HG03135 (cell line): ENCODE data around the gene FYN.

ENCODE experiments used
- ATAC-seq: cut with Tn5 transposase; IDR thresholded peaks from one replicate; pipeline ENCODE4 v1.9.1; 2021; ENCODE audit warnings: mild to moderate bottlenecking, moderate library complexity; ENCODE audit not compliant: unreplicated experiment

Gene FYN

GRCh38 chr6:111734068-111735061 lies 138.9 kb downstream of the FYN start:
- no peak for ATAC-seq

- no peak for ATAC-seq
Measured at GRCh38 chr6:111732390-111732789, 140.9 kb downstream of the FYN start.

GRCh38 chr6:111731456-111732195 lies 141.6 kb downstream of the FYN start:
- ATAC-seq, result no peak

GRCh38 chr6:111730864-111731263 lies 142.4 kb downstream of the FYN start:
- no peak for ATAC-seq

- ATAC-seq, result no peak
Measured at GRCh38 chr6:111727802-111728201, 145.4 kb downstream of the FYN start.

GRCh38 chr6:111727041-111727440 lies 146.2 kb downstream of the FYN start:
- no peak for ATAC-seq

- no peak for ATAC-seq
Measured at GRCh38 chr6:111725446-111726112, 147.7 kb downstream of the FYN start.

- ATAC-seq, result peak; percentile 98
Measured at GRCh38 chr6:111724505-111724904, 148.7 kb downstream of the FYN start.

- ATAC-seq, result peak; percentile 20
Measured at GRCh38 chr6:111724039-111724438, 149.2 kb downstream of the FYN start.

GRCh38 chr6:111723412-111723970 lies 149.8 kb downstream of the FYN start:
- ATAC-seq, result no peak

- no peak for ATAC-seq
Measured at GRCh38 chr6:111722179-111722731, 151.0 kb downstream of the FYN start.

- ATAC-seq, result no peak
Measured at GRCh38 chr6:111721753-111722154, 151.5 kb downstream of the FYN start.

GRCh38 chr6:111720931-111721496 lies 152.2 kb downstream of the FYN start:
- ATAC-seq, result no peak

GRCh38 chr6:111718990-111719389 lies 154.3 kb downstream of the FYN start:
- no peak for ATAC-seq

GRCh38 chr6:111718326-111718725 lies 154.9 kb downstream of the FYN start:
- ATAC-seq, result no peak

GRCh38 chr6:111717621-111718020 lies 155.6 kb downstream of the FYN start:
- ATAC-seq, result no peak

- no peak for ATAC-seq
Measured at GRCh38 chr6:111716325-111716724, 156.9 kb downstream of the FYN start.

- no peak for ATAC-seq
Measured at GRCh38 chr6:111715321-111715720, 157.9 kb downstream of the FYN start.

GRCh38 chr6:111714416-111715270 lies 158.6 kb downstream of the FYN start:
- ATAC-seq, result no peak
